GM21825 (cell line): Measurements from ENCODE around the gene SOST.

Source experiments
- ATAC-seq: cut with Tn5 transposase; IDR thresholded peaks from one replicate; pipeline ENCODE4 v1.9.1; 2021; ENCODE audit warnings: mild to moderate bottlenecking, moderate library complexity; ENCODE audit not compliant: unreplicated experiment

The SOST gene

DNA sequence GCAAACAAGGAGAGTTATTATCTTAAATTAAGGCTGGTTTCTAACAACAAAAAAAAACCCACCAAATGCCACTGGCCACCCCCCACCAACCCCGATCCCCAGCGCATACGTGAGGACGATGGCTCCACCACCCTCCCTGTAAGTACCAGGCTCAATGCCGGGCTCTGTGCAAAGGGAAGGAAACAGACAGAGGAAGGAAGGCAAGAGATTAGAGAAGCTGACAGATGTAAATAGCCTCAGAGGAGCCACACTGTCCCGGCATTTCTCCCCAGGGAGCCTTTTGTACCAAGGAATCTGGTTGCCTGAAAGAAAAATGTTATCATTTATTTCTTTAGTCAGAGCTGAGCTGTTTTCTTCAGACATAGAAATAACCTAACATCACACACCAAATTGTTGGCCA is 13.1 kb downstream of the SOST start:
- no peak for ATAC-seq

DNA sequence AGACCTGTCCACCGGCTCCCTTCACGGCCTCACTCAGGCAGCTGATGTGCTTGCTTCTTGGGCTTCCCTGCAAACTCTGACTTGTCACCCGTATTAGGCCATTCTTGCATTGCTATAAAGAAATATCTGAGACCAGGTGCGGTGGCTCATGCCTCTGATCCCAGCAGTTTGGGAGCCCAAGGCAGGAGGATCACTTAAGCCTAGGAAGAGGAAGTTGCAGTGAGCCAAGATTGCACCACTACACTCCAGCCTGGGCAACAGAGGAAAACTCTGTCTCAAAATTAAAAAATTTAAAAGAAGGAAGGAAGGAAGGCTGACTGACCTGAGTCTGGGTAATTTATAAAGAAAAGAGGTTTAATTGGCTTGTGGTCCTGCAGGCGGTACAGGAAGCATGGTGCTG is 17.0 kb downstream of the SOST start:
- no peak for ATAC-seq

DNA sequence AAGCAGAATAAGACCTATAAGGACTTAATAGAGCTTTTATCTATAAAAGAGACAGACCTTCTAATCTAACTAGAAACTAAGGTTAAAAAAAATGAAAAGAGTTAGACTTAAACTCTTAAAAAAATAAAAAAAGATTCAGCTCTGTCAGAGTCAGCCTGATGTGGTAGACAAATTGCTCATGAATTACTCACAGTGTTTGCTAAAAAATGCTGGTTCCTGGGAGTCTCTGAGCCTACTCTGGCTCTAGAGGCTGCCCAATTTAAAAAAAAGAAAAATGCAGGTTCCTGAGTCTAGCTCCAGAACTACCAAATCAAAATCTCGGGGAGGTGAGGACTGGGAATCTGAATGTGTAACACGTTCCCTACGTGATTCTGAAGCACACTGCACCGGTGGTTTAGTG is 18.1 kb downstream of the SOST start:
- no peak for ATAC-seq

DNA sequence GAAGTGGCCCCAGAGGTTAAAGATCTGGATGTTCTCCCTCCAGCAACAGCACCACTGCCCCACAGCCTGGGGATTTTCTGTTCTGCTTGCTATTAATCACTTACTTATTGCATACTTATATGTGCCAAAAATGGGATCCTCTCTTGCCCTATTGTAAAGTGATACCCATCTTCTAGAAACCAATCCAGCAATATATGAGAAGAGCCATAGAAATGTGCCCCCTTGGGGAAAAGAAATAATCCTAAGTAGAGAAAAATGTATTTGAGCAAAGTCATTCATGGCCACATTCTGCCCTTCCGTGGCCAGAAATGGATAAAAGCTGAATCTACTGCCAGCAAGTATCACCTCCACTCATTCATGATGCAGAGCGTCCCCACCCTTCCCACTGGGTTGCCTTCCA is 20.9 kb downstream of the SOST start:
- ATAC-seq: no peak

DNA sequence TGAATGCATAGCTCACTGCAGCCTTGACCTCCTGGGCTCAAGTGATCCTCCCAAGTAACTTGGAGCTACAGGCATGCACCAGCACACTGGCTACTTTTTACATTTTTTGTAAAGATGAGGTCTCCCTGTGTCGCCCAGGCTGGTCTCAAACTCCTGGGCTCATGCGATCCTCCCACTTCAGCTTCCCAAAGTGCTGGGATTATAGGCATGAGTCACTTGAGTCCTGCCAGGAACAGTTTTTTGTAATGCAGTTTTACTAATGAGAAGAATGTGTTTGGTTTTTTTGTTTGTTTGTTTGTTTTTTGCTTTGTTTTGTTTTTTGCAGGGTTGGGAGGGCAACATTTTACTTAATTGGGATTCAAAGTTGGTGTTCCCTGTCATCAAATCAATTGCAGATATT is 22.2 kb downstream of the SOST start:
- ATAC-seq: no peak

DNA sequence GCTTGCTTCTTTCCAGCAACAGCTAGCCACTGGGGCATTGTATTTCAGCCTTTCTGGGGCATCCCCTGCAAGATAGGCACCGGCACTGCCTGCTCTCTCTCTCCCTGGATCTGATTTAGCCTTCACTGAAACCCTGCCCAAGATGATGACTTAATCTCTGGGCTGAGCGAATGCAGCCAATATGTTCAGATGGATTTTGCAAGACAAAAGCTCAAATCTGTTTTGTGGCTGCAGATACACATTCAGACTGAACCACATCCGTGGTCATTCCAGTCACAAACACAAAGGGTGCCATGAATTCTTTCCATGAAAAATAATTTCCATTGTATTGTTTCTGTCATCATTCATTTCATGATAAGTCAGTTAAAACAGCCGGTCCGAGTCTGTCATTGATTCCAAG is 24.2 kb downstream of the SOST start:
- ATAC-seq: no peak

DNA sequence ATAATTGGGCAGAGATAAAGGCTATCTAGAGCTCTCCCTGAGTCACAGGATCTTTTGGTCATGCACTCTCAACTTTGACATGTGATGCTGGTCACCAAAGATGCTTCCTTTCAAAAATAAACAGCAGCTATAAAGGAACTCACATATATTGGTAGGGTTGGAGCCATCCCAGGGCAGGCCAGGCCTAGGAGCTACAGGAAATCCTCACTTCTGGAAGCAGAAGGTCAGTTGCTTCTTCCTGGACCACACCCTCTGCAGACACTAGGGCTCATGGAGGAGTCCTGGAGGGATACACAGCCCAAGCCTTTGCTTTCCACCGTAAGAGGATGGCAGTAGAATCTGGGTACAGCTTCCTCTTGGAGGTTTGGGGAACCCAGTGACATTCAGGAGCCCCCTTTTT is 24.6 kb downstream of the SOST start:
- ATAC-seq: no peak

DNA sequence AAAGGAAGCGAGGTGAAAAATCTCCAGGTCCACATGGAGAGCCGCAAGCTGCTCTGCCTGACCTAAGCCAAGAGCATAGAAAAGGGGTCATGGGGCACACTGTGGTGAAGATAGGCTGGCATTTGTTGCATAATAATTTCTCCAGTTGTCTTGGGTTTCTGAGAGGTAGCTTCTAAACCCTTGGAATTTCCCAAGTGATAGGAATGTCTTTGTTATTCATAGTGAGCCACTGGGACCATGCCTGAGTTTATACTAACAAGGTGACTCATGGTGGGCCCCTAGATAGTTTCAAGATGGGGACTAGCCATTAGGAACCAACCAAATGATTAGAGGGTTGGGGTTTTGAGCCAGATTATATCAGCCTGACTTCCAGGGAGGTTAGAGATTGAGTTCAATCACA is 25.6 kb downstream of the SOST start:
- ATAC-seq: no peak

DNA sequence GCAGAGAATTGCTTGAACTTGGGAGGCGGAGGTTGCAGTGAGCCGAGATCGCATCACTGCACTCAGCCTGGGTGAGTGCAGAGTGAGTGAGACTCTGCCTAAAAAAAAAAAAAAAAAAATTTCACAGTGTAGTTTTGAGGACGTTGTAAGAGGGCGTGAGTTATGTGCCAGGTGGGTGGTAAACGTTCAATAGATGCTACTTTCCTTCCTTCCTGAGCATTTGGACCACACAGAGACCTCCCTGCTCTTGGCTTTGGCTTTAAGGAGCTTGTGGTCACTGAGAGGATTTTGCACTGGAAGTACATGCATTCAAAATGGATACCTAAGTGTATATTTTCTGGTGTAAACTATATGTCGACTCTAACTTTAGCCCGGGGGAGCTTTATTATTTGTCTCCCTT is 30.5 kb downstream of the SOST start:
- ATAC-seq: no peak

DNA sequence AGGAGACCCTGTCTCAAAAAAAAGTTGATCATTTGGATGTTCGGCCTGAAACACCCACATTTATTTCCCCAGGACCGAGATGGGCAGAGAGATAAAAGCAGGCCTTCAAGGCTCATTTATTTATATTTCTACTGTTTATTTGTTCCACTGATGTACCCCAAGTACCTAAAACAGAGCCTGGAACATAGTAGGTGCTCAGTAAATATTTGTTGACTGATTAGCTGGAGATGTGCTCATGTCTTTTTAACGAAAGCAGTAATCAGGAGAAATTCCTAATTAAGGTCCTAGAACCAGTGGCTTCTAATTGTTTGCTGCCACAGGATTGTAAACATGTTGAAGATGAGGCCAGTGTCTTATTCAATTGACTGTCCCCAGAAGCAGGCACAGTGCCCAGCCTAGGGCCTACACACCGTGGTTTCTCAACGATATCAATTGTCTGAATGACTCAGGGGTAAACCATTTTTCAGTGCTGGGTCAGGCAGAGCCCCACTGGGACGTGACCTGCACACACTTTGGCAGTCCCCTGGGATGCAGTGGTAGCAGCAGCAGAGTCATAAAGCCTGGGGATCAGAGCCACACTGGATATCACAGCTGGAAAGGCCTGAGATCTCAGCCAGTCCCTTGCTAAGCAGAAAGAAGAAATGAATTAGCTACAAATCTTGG is 34.8 kb downstream of the SOST start:
- no peak for ATAC-seq

DNA sequence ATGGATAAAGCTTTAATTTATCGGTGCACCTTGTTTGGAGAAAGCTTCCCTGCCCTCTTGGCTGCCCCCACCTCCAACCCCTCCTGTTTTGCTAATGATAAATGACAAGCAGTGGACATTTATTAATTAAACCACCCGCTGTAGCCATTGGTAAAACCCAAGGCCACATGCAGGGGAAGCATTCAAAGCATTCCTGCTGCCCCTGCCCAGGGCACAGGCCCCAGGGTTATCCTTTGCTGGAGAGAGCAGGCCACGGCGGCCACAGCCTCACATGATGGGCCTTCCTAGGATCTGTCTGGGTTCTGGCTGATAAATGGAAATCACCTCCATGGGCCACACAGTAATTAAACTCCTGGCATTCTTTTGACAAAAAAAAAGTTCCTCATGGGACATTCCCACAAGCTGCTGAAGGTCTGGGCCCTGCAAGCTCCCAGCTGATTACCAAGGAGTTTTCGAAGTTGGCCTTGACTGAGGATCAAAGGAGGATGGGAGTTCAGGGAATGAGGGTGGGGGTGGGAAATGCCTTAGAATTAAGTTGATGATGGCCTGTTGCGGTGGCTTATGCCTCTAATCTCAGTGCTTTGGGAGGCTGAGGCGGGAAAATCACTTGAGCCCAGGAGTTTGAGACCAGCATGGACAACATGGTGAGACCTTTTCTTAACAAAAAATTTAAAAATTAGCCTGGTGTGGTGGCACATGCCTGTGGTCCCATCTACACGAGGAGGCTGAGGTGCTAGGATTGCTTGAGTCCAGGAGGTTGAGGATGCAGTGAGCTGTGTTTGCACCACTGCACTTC is 35.5 kb downstream of the SOST start:
- ATAC-seq: no peak

DNA sequence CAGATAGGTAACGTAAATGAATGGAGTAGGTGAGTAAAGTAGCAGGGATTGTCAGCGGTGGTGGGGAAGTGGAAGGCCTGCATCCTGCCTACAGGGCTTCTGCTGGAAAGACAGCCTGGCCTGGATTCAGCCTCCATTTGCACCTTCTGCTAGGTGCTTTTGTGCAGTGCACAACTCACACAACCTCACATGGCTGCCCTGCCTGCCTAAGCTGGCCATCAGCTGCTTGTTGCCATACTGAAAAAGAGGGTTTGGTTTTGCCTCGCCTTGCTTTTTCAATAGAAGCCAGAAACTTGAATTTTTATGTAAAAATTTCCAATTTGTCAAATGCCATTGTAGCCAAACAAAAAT is 36.3 kb downstream of the SOST start:
- no peak for ATAC-seq

DNA sequence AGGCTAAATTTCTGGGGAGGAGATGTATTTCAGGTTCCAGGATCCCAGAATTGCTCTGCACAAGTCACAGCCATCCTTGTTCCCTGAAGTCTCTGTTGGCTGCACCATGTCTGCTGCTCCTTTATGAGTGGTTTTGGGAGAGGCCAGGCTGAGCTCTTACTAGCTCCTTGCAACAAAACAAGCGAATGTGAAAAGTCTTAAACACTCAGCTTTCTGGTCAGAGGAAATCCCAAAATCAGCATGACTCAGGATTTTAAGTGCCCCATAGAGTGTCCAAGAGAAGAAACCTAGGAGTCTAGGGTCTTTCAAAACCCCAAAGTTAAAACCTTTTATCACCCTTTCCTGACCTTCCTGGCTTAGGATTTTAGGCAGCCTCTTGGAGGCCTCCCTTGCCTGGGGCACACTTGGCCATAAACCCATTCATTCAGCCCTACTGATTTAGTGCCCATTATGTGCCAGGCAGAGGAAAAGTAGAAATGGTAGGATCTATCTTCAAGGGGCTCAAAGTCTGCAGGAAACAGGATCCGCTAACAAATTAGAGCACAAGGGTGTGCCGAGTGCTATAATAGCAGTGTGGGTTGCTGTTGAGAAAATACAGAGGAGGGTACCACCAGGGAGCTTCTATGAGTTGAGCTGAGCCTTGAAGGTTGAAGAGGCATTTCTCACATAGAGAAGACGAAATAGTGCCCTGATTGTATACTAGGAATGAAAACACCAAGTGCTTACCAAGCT is 36.9 kb downstream of the SOST start:
- ATAC-seq: no peak

DNA sequence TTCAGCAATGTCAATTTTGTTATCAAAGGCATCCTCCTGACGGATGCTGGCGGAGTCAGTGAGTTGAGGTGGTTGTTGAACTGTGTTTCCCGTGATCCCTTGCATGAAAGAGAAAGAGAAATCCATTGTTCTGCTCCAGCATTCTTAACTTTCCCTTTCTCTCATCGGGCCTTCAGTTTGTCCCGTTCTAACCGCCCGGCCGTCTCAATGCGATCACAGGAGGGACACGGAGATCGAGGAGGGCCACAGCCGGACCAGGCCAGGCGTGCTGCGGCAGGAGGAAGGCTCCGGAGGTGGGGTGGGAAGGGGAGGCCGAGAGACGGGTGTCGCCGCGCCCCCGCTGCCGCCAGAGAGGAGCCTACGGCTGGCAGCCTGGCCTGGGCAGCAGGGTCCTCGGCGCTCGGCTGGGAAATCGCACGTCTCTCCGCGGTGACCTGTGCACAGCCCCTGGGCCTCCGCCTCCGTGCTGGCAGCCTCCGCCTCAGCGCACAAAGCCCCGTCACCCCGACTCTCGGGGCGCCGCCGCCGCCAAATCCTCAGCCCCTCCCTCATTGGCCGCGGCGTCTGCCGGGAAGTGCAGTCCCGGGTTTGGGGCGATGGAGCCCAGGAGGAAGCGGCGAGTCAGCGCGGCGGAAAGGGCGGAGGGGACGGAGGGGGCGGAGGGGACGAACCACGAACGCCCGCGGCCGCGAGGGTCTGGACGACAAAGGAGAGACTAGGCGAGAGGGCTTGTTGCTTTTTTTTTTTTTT is 38.1 kb downstream of the SOST start:
- no peak for ATAC-seq

DNA sequence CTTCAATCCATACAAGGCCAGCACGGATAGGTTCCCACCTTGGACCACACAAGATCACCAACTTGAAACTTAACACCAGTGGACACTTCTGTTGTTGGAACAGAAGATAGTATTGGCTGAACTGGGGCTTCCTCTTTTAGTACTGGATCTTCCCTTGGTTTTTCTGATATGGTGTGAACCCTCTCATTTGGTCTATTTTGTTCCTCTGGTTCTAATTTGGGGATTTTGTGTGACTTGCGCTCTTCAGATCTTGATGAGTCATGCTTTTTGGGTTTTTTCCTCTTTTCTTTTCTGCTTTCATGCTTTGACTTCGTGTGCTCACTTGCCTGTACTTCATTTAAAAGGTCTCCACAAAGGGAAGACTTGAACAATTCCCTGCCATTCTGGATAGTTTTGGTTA is 39.0 kb downstream of the SOST start:
- ATAC-seq: no peak

DNA sequence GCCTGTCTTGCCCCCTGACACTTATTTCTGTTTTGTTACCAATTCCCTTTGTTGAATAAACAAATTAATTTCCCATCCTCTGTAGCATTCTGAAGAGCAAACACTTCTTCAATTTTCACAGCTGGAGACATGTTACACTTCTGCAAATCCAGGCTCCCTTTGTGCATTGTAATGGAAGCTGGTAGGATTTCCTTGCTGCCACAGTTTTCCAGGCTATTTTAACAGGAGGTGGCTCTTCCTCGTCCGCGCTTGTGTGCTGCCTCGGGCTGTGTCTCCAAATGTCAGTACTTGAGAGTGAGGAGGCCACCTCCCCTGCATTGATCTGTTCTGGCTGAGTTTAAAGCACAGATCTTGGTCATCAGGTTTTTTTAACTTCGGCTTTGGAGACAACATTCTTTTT is 40.0 kb downstream of the SOST start:
- ATAC-seq: no peak

DNA sequence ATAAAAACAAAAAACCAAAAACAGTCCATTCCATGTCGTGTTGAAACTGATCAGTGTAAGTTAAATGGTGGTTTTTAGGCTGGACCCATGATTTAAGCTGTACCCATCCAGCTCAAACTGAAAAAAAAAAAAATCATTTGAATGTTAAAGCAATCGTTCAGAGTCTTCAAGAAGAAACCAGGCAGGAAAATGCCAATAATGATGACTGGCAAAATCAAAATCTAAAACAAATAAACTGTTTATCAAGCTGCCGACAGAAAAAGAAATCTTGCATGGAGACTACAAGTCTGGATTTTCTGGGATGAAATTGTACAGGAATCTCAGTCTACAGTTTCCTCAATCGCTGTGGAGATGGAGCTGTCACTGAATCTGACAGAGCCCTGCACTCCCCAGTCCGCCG is 40.7 kb downstream of the SOST start:
- no peak for ATAC-seq

DNA sequence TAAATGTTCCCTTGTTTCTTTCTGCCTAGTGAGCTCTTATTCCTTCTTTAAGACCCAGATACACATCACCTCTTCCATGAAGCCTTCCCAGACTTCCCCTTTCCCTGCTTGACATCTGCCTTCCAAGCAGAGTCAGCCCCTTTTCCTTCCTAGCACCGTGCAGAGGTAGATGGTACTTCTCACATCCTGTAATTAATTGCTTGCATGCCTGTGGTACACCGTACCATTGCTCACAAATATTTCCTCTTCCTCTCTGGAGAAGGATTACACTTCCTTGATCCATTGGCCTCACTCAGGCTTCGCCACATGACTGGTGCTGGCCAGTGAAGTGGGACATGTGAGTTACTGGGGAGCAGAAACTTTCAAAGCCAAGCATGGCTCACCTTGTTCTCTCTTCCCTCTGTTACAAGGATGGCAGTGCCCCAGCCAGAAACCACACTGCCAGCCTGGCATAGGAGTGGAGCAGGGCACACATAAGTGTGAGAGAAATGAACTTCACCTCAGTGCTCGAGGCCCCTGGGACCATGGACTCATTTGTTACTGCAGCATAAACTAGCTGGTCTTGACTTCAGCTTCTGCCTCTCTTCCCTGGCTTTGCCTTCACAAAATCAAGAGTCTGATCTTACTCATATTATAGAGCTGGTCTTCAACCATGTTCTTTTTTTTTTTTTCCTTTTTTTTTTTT is 44.0 kb downstream of the SOST start:
- ATAC-seq: no peak

DNA sequence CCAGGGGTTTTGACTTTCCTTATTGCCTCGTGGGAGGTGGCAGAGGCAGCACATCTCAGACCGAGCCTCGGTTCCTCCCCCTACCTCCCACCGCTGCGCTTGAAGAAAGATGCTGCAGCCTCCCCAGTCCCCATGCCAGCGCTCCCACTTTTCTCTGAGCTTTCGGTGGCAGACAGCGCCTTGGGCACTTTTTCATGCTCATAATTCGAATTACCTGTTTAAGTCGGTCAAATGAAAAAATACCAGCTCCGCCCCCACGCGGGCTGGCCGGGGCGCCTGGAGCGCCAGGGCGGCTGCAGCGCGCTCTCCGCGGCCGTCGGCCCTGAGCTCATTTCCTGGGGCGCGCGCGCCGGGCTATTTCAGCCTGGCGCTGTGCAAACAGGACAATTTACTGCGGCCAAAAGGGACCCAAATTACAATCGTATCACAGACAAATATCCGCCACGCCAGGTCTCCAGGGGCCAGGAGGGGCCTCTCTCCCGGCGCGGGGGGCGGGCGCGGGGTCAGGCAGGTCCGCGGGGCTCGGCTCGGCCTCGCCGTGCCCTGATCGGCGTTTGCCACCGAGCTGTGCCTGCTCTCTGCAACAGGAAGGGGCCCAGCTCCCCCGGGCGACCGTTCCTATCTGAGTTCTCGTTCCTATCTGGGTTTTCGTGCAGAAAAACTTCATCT is 45.0 kb downstream of the SOST start:
- ATAC-seq: no peak

DNA sequence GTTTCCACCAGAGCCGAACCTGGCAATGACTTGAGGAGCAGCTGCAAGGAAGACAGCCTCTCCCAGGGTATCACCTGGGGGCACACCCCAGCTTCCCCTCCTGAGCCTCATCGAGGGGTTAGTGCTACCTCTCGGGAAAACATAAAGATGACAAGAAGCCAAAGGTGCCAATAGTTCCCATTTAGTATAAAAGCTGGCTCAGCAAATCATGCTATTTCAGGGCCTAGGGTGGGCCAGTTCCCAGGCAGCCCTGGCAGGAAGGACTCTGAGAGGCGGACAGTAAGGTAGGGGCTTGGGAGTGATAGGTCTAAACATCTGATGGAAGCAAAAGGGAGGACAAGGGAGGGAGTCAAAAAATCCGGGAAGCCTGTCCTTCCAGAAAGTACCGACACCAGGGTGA is 46.2 kb downstream of the SOST start:
- no peak for ATAC-seq
